GM12875 (cell line): ENCODE data around the gene COQ10A.

ENCODE experiments used
- H3K4me3 ChIP-seq: one replicate; pipeline ENCODE4 v1.5.1; 2011; ENCODE audit warnings: low read depth, low read length, control low read depth
- TF ChIP-seq, protein P1 (sequence below): IDR thresholded peaks from 2 replicates; pipeline ENCODE4 v1.5.1; 2011; ENCODE audit warnings: low read depth, mild to moderate bottlenecking, control low read depth, inconsistent platforms, low read length, moderate library complexity, borderline replicate concordance; ENCODE audit not compliant: insufficient read depth

The COQ10A gene

DNA sequence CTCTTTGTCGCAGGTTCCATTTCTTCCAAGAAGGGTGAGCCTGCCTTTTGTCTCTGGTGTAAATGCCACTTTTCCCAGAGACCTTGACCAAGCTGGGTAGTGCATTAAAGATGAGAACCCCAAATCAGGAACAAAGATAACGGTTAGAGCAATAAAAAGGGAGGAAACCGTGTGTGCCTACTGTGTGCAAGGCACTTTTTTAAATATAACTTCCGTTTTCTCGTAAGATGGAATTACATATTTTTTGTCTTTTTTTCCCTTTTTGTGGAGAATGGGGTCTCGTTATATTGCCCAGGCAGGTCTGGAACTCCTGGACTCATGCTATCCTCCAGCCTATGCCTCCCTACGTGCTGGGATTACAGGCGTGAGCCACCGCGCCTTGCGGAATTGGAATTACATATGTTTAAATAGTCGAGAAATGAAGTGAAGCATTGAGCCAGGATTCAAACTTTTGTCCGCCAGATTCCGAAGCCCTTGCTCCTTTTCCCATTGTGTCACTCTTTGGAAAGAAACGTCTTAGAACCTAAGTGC lies 43.1 kb upstream of the COQ10A start:
- TF ChIP-seq, protein P1, sequence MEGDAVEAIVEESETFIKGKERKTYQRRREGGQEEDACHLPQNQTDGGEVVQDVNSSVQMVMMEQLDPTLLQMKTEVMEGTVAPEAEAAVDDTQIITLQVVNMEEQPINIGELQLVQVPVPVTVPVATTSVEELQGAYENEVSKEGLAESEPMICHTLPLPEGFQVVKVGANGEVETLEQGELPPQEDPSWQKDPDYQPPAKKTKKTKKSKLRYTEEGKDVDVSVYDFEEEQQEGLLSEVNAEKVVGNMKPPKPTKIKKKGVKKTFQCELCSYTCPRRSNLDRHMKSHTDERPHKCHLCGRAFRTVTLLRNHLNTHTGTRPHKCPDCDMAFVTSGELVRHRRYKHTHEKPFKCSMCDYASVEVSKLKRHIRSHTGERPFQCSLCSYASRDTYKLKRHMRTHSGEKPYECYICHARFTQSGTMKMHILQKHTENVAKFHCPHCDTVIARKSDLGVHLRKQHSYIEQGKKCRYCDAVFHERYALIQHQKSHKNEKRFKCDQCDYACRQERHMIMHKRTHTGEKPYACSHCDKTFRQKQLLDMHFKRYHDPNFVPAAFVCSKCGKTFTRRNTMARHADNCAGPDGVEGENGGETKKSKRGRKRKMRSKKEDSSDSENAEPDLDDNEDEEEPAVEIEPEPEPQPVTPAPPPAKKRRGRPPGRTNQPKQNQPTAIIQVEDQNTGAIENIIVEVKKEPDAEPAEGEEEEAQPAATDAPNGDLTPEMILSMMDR = no peak
- no peak overlapping the region for H3K4me3 ChIP-seq

GRCh38 chr12:56224102-56224701 lies 42.5 kb upstream of the COQ10A start, which contains the start of gene NABP2:
TSS of gene NABP2 (plus strand) at chr12:56224342. CDS start at chr12:56224857, 515 bp downstream.
- peak within 1 kb of the TSS; percentile 82 for H3K4me3 ChIP-seq
- TF ChIP-seq, protein P1 = peak; percentile 95

GRCh38 chr12:56224954-56225353 lies 41.8 kb upstream of the COQ10A start:
- peak overlapping the region; percentile 82 for H3K4me3 ChIP-seq
- TF ChIP-seq, protein P1 = no peak

DNA sequence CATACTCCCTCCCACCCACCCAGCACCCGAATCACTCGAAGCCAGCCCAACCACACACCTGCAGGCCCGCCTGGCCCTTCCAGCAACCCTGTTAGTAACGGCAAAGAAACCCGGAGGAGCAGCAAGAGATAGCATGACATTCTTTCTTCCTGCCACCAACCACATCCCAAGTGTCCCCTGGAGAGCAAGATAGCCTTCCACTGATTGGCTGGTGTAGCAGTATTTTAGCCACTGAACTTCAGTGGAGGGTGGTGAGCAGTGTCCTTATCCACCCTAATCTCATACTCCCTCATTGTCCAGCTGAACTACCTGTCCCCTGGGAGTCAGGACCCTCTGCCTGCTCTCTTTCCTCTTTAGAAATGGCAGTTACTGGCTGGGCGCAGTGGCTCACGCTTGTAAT lies 37.7 kb upstream of the COQ10A start:
- TF ChIP-seq, protein P1 = no peak
- H3K4me3 ChIP-seq = no peak overlapping the region

DNA sequence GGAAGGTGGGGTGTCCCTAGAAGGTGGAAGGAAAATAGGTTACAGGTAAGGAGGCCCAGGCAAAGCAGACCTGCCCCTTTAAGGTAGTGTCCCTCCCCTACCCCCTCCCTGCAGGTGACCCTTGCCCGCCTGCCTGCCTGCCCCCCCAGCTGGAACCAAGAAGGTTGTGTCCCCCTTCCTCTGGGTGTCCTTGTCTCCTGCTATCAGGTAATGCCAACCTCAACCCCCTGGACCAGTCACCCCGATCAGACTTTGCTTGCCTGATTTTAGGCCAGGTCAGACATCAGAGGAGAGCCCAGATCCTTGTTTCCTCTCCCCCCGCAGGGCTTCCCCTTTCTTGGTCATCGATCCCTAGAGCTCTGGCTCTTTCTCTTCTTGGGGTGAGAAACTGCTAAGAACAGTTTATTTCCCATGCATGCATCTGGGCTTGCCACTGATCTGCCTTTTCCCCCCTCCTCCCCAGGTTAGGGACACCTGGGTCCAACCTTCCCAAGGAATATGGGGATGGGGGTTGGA lies 36.8 kb upstream of the COQ10A start, which contains the start of gene SLC39A5:
SLC39A5 (plus strand) TSS at position 136 of the 516 bp plus-strand sequence. CDS start 1,224 bp downstream, outside the sequence.
- TF ChIP-seq, protein P1 = no peak
- H3K4me3 ChIP-seq = no peak within 1 kb of the TSS

GRCh38 chr12:56230432-56231183 lies 36.1 kb upstream of the COQ10A start:
- H3K4me3 ChIP-seq = no peak overlapping the region
- TF ChIP-seq, protein P1 = no peak
